ENCODE measurements around the gene SCN5A.
A peak's percentile ranks its signal among the peaks of the same experiment; 100 is the strongest.

The SCN5A gene

DNA sequence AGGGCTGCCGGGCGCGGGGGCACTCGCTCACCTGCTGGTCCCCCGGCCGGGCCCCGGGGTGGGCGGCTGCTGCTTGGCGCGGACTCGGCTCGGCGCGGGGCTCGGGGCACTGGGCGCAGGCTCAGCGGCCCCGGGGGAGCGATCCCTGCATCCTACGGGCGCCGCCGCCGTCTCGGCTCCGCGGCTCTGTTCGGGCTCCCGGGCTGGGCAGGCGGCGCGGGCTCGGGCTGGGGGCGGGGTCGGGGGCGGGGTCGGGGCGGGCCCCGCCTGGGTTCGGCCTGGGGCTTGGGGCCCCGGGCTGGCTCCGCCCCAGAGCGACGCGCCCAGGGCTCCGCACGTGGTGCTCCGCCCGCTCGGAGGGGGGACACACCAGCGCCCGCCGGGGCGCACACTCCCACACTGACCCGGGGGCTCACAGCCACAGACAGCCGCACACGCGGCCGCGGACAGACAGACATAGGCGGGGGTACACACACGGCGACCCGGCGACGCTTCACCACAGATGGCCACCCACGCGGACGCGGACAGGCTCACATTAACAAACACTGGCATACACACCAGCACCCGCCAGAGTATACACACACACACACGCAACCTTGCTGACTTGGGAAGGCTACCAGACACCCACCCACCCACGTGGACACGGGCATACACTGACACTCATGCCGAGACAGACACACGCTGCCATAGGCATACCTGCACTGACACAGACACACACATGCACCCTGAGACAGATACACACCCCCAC is at the start of gene SCN5A:
Gene SCN5A, minus strand, starts transcription at position 188 of the 748 bp plus-strand sequence. CDS start 16,380 bp downstream, outside the sequence.
- peak; percentile 63 for DNase-seq (ENCODE audit: low read depth)

DNA sequence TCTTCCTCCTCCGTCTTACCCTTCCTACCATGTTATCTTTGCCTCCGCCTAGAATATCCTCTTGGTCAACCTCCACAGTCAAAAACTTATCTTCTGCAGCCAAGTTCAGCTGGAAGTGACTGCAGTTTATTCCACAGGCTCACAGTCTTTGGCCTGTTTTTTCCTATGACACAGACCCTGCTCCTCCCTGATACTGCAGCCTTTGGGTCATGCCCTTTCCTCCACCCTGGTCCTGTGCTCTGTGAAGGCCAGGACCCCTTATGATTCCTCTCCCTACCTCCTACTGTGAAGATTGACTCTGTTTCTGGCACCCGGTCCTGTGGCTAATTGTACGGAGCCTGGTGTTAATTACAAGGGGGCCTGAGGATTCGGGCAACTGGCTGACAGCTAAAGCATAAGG is 49.3 kb upstream of the SCN5A start:
- DNase-seq (ENCODE audit: low read depth) = no peak

DNA sequence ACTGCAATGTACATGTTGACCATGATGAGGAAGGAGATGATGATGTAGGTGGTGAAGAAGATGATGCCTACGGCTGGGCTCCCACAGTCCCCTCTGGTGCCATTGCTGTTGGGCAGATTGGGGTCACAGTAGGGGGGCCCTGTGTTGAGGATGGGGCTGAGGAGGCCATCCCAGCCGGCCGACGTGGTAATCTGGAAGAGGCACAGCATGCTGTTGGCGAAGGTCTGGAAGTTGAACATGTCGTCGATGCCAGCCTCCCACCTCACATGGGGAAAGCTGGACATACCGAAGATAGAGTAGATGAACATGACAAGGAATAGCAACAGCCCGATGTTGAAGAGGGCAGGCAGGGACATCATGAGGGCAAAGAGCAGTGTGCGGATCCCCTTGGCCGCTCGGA is 48.6 kb upstream of the SCN5A start:
- no peak for DNase-seq (ENCODE audit: low read depth)

DNA sequence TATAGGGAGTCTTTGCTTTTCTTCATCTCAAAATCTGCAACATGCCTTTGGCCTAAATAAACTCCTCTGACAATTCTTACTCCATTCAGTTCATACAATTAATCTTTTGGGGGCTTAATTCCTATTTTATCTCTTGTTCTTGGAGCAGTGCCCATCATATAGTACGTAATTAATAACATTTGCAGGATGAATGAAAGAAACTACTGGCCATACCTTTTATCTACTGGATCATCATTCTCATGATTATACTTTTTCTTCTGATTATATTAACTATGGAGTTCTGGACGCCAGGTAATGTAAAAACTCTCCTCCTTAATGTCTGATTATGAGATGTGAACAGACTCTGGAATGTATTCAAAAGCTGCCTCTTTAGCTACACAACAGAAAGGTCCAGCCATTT is 46.5 kb upstream of the SCN5A start:
- DNase-seq (ENCODE audit: low read depth) = no peak

DNA sequence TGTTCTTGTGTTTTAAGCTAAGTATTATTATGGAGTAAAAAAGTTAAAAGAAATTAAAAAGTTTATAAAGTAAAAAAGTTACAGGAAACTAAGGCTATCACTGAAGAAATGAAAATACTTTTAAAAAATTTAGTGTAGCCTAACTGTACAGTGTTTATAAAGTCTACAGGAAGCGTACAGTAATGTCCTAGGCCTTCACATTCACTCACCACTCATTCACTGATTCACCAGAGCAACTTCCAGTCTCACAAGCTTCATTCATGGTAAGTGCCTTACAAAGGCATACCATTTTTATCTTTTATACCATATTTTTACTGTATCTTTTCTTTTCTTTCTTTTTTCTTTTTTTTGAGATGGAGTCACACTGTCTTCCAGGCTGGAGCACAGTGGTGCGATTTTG is 40.7 kb upstream of the SCN5A start:
- no peak for DNase-seq (ENCODE audit: low read depth)

DNA sequence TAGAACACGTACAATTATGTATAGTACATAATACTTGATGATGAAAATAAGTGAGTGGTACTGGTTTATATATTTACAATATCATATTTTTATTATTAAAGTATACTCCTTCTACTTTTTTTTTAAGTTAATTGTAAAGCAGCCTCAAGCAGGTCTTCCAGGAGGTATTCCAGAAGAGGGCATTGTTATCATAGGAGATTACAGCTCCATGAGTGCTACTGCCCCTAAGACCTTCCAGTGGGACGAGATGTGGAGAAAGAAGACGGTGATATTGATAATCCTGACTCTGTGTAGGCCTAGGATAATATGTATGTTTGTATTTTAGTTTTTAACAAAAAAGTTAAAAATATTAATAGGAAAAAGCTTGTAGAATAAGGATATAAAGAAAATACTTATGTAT is 40.3 kb upstream of the SCN5A start:
- no peak for DNase-seq (ENCODE audit: low read depth)

DNA sequence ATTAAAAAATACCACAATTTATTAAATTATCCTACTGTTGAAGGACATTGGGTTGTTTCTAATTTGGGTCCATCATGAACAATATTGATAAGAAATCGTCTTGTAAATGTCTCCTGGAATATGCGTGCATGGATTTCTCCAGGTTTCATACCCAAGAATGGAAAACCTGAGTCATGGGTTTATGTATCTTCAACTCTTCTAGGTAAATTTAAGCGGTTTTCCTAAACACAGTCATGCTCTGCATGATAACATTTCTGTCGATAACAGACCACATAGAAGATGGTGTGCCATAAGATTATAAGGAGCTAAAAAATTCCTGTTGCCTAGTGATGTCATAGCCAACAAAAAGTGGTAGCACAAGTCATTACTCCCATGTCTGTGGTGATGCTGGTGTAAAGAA is 39.9 kb upstream of the SCN5A start:
- no peak for DNase-seq (ENCODE audit: low read depth)

DNA sequence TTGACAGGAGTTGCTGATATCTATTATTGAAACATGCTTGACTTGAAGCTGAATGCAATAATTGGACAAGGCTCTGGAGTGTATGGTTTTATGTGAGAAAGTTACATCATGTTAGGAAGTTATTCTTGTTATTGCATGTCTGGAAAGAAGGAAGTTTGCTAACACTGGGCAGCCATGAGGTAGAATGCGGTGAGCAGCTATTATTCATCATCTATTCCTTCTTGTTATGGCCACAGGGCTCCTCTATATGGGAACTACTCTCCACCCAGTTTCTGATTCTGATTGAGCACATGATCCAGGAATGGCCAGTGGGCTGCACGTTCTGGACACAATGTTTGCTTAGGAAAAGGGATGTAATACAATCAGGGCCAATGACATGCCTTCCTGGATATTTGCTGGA is 37.8 kb upstream of the SCN5A start:
- no peak for DNase-seq (ENCODE audit: low read depth)

DNA sequence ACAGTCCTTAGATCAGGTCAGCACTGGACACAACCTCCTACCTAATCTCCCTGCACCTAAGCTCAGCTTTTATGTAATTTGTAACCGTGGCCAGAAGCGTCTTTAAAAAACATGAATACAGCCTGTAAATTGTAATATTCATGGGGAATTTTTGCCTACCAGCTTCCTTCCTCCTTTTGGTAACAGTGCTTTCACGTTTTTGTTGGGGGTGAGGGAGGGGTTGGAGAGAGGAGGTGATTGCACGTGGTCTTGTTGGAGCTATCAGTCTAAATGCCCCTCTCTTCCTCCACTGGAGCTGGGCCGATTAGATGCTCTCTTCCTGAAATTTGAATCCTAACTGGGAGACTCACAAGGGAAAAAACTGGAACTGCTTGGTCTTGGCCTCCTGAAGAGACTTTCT is 35.1 kb upstream of the SCN5A start:
- DNase-seq (ENCODE audit: low read depth) = no peak

DNA sequence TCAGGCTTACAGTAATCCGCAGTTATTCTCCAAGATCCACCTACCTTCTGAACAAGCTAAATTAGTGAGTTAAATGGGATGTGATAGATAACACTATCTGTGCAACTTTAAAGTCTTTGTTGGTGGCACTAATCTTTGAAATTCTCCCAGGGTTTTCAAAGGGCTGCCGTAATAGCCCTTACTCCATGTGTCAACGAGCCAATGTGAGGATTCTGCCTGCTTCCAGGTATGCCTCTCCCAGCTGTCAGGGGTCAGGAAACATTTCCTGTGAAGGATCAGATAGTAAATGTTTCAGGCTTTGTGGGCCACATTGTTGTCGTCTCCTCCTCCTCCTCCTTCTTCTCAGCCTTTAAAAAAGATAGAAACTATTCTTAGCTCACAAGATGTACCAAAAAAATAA is 20.2 kb upstream of the SCN5A start:
- no peak for DNase-seq (ENCODE audit: low read depth)

DNA sequence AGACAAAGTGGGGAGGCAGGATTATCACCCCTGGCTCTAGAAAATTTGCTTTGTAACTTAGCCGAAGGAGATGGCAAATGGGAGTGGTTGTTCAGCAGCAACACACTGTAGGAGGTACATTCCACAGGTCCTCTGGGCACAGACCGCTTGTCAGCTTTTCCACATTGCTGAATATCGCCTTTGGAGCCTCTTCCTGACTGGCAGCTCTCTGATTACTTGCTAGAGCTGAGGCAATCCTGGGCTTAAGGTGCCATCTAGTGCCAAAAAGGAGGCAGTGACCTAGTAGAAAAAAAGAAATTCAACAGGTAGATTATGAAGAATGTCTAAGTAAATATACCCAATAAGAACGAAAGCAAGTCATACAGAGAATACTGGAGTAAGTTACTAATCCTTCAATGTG is 13.1 kb upstream of the SCN5A start:
- DNase-seq (ENCODE audit: low read depth) = no peak

DNA sequence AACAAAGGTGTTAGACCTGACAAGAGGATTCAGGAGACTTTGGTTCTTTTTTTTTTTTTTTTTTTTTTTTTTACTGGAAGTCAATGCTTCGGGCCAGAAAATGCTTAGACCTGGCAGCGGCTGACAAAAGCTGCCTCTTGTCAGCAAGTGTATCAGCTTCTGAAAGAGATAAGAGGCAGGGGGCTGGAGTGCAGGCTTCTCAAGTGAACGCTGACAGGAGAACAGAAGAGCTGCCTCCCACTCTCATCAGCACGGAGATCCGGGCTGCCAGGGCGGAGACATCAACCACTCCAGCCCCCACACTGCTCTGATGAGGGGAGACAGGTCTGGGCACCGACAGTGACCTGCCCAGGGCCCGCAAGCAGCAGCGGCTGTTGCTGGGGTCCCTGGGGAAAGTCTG is 9.4 kb upstream of the SCN5A start:
- DNase-seq (ENCODE audit: low read depth) = no peak

DNA sequence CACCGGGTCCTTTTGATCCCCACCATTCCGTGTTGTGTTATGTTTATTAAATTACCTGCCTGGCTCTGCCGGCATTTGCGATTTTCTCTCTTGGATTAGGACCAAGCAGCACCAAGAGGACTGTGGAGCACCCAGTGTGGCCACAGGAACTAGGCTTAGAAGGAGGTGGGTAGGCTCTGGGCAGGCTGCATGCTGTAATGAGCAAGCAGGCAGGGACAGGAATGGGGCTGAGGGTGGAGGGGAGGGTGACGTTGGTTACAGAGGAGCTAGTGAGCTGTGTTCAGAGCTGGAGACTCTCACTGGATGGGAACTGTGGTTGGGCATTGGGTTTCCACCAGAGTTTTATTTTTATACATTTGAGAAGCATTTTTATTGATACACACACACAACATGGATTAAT is 7.9 kb upstream of the SCN5A start:
- no peak for DNase-seq (ENCODE audit: low read depth)

DNA sequence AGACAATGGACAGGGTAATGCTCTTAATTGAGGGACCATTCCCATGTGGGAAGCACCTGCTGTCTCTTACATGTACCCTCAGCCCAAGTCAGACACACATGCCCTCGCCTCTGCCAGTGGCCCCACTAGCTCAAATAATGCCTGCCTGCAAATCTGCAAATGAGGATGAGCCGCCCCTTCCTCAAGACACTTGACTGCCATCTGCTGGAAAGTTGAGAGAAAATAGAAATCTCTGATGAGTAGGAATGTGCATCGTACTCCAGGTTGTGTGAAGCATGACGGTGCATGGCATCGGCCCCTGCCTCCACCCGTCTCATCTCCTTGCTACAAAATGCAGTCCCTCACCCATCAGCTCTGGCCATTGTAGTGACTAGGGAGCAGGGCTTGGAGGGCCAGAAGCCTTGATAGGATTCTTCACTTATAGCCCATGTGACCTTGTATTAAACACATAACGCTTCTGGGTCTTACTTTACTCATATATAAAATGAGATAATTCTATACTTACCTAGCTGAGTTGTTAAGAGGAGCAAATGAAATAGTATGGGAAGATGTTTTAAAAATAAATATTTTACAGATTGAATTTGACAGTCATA is 6.3 kb upstream of the SCN5A start:
- DNase-seq (ENCODE audit: low read depth) = no peak

DNA sequence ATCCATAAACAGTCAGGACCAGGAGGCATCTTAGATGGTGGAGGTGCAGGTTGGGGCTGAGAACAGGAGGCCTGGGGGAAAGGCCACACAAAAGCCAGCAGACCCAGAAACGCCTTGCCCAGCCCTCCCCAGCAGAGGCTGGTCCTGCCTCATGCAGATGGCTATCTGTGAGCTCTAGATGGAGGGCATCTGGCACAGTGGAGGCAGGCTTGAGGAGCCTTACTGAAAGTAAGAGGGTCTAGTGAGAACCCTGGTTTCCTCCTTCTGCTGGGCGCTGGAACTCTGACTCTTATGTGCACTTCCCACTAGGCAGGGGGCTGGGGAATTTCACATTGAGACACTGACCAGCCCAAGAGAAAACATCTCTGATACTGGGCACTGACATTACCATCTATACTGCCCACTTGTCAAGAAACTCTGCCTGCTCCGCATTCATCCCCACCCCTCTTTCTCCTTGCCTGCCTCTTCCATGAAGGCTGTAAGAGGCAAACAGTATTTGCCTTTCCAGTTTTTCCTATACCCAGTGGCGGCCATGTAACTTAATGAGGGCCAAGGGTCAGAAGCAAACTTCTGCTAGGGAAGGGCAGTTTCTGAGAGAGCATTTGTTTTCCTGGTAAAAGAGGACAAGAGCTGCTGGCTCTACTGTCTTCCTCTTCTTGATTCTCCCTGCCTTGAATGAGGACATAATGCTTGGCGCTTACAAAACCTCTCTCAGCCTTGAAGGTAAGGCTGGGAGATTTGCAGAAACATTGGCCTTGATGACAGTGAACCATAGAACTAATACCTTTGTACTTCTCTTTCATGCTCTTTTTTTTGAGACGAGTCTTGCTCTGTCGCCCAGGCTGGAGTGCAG is 4.4 kb upstream of the SCN5A start:
- DNase-seq (ENCODE audit: low read depth) = no peak

DNA sequence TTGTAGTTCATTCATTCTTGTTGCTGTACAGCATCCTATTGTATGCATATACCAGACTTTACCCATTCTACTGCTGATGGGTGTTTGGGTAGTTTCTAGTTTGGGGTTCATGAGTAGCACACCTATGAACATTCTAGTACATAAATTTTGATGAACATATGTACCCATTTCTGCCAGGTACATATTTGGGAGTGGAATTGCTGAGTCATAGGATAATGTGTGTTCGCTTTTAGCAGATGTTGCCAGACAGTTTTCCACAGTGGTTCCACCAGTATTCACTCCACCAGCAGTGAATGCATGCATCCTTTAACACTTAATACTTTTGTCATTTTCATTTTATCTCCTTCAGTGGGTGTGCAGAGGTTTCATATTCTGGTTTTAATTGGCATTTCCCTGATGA is 3.4 kb upstream of the SCN5A start:
- DNase-seq (ENCODE audit: low read depth) = no peak

DNA sequence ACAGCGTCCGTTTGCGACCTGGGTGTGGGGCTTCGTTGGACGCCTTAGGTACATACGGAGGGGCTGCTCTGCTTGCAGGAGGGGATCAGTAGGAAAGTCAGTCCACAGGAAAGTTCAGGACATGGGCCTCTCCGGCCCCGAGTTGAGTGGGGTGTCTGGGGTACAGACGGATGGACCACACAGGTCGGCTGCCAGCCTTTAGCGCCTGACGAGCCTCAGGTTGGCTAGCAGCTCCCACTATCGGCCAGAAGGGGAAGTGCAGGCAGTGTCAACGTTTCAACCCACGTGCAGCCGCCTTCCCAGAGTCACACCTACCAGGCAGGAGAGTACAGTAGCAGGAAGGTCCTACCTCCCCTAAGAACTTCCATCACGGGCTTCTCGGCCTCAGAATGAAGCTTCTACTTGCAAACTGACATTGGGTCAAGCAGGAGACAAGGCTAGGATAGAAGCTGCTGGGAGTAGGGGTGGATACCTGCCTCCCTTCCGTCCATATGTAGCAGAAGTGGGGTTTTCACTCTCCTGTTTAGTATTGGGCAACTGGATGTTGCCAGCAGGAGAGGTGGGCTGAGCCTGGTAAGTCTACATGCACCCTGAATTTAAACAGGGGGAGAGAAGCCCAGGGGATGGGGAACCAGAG is 1.8 kb upstream of the SCN5A start:
- DNase-seq (ENCODE audit: low read depth) = peak; percentile 59

DNA sequence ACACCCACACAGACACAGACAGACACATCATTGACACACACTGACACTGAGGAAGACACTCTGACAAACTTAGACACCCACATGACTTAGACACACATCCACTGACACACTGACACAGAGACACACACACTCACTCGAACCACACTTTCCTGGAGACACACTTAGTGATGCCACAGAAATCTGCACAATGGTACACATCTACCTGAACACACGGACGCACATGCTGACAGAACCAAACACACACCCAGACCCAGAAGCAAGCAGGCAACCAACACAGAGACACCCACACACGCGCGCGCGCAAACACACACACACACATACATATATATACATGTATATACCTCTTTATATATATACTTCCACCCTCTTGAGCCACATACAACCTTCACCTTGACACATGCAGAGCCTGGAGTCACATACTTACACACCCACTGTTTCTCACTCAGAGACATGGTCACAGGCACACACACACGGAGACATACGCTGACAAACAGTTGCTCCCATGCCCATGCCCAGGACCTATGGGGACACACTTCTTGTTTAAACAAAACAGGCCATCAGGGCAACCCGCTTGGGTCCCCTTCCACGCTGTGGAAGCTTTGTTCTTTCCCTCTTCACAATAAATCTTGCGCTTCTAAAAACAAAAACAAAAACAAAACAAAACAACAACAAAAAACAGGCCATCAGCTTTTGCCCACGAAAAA is 913 bp upstream of the SCN5A start:
- DNase-seq (ENCODE audit: low read depth) = no peak

DNA sequence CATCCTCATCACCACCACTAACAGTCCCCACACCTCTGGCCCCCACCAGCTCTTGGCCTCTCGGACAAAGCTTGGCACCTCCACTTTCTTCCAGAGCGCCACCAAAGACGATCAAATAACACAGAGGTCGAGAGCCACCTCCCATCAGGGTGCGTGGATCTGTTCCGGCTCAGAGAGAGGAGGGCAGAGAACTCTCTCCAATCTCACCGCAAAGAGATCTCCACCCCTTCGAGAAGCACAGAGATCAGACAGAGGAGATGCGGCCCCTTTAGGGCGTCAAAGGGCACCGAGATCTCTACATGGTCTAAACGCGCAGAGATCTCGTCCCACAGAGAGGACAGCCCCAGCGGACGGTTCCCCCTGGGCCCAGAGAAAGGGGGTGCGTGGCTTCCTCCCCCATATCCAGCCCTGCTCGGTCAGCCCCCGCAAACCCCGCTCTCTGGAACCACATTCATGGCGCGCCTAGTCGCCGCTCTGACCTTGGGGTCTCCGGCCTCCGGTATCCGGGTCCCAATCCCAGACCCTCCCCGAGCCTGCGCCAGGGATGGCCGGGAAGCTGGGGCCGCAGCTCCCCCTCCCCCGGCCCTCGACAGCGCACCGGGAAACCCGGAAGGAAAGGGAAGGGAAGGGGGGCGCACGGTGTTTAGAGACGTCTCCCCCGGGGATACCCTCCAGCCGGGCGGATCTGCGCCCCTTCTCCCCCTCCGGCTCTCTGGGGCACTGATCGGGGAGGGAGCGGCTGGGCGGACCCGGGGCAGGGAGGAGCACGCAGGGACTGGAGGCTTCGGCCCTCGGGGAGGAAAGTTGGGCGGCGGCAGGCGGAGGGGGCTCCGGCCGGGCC is 608 bp downstream of the SCN5A start:
- no peak for DNase-seq (ENCODE audit: low read depth)

DNA sequence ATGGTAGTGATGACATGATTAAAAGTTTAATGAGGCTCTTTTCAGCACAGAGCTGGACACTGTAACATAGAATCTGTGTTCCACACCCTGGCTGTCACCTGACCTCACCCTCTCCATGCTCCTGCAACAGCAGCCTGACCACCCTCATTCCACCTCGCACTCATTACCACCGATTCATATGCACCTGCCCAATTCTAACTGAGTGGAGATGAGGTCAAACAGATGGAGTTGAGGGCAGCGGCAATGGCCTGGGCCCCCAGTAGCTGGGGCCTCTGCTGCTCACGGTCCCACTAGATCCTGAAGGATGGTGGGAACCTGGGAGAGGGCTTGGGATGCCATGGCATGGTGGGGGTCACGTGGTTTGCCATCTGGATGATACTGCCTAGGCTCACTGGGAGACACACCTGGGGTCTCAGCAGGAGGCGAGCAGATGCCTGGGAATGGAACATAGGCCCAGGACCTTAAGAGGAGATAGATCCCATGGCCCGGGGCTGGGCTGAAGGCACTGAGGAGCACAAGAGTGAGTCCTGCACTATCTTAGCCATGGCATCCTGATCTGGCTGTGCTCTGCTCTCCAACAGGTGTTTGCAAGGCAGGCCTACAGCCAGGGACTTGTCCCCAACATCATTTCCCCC is 1.3 kb downstream of the SCN5A start:
- DNase-seq (ENCODE audit: low read depth) = no peak
